BJ (cell line): Measurements from ENCODE around the gene SIRPA. TPM values are rescaled to one million over a fixed set of nuclear protein-coding genes. Genes with fewer than 3 reads are reported as not detected.

Experiments
- CTCF ChIA-PET: fragments of 350-600 bp; formaldehyde crosslinking; extraction: SDS; loops from one replicate; lab custom pipeline; 2021; ENCODE audit warnings: antibody characterized with exemption, inconsistent platforms; lab: Yijun Ruan, JAX
- POLR2A ChIA-PET: fragments of 300-600 bp; sonication (Branson Sonifier 250); formaldehyde crosslinking; extraction: SDS; loops from one replicate; lab custom pipeline; 2021; ENCODE audit warnings: antibody characterized with exemption; lab: Charles Lee
- DNase-seq: peaks from one replicate; pipeline ENCODE4 v3.0.0-alpha.2; 2011; ENCODE audit warnings: low read depth
- H3K27me3 ChIP-seq: 2 replicates; pipeline ENCODE4 v1.6.0; 2011; ENCODE audit warnings: low read length; ENCODE audit not compliant: control insufficient read depth, insufficient read depth
- H3K36me3 ChIP-seq: 2 replicates; pipeline ENCODE4 v1.5.1; 2011; ENCODE audit warnings: low read length; ENCODE audit not compliant: control insufficient read depth, insufficient read depth
- H3K4me3 ChIP-seq: 2 replicates; pipeline ENCODE4 v1.5.1; 2011; ENCODE audit warnings: low read depth, mild to moderate bottlenecking, control low read depth, low read length
- polyA plus RNA-seq: library from polyadenylated mRNA; depleted of rRNA; stranded (reverse); fragments of >200 nt; gene quantifications from 2 replicates; pipeline ENCODE4 v1.2.3, GENCODE V29; 2011
- TF ChIP-seq, protein P1 (sequence below): IDR thresholded peaks from 2 replicates; pipeline ENCODE4 v1.5.1; 2011; ENCODE audit warnings: low read depth, mild to moderate bottlenecking, control low read depth, inconsistent platforms, low read length, moderate library complexity; ENCODE audit not compliant: insufficient read depth

Gene SIRPA
- polyA plus RNA-seq, 1 experiment = 34.1 TPM

DNA sequence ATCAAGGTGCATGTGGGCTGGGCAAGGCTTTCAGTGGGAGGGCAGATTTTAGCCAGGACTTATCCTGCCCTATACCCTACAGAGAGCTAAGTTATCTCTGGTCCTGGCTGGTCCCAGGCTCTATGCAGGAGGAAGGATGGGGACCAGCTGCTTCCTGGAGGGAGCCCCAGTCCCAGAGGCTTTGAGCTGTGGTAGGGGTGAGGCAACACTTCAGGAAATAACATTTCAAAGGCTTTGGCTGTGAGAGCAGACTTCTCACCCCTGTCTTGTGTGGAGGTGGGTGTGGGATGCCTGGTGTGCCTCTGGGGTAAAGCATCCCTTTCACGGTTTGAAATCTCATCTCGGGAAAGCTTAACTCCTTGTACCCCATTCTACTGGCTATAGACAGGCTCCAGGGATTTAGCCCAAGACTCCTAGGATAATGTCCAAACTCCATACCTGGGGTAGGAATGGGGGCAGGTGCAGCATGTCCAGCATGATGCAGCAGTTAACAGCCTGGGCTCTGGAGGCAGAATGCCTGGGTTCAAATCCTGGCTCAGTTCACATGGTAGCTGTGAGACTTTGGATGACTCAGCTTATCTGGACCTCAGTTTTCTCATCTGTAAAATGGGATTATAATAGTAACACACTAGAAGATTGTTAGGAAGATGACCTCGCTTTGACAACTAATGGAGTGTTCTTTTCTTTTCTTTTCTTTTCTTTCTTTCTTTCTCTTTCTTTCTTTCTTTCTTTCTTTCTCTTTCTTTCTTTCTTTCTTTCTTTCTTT, 27.5 kb upstream of the SIRPA start:
- CTCF ChIA-PET = interaction anchor here (0.7 to 1.0 kb wide), 3 partner anchors 8 to 44 kb away, joined by 3 read pairs; no protein-coding TSS in a partner anchor
- Histone ChIP-seq H3K4me3 (no peak overlapping the region), H3K27me3 (peaks cover 6% of the 10 kb centered on the region), H3K36me3 (no peaks in the 10 kb centered on the region)
- TF ChIP-seq, protein P1, sequence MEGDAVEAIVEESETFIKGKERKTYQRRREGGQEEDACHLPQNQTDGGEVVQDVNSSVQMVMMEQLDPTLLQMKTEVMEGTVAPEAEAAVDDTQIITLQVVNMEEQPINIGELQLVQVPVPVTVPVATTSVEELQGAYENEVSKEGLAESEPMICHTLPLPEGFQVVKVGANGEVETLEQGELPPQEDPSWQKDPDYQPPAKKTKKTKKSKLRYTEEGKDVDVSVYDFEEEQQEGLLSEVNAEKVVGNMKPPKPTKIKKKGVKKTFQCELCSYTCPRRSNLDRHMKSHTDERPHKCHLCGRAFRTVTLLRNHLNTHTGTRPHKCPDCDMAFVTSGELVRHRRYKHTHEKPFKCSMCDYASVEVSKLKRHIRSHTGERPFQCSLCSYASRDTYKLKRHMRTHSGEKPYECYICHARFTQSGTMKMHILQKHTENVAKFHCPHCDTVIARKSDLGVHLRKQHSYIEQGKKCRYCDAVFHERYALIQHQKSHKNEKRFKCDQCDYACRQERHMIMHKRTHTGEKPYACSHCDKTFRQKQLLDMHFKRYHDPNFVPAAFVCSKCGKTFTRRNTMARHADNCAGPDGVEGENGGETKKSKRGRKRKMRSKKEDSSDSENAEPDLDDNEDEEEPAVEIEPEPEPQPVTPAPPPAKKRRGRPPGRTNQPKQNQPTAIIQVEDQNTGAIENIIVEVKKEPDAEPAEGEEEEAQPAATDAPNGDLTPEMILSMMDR = no peak
- DNase-seq = no peak
- POLR2A ChIA-PET = no interaction called here

DNA sequence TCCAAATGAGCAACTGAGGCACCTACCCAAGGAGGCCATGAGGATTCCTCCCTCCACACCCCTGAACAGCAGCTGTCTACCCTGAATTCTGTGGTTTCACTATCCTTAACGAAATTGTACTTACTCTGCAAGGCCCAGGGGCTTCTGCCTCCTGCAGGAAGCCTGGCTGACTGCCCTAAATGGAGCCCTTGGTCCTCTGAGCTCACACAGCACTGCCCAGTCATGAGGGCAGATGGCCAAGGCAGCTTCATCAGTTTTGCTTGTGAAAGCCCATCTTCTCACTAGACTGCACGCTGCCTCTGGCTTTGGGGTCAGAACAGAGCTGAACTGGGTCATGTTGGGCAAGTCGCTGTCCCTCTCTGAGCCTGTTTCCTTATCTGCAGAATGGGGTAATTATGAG, 26.4 kb upstream of the SIRPA start:
- DNase-seq = no peak
- ChIA-PET POLR2A (no interaction called here), CTCF (interaction anchor here (1.0 kb wide), 1 partner anchor 67 kb away, joined by 3 read pairs; no protein-coding TSS in a partner anchor)
- Histone ChIP-seq H3K36me3 (no peaks in the 10 kb centered on the region), H3K27me3 (peaks cover 6% of the 10 kb centered on the region), H3K4me3 (no peak overlapping the region)
- TF ChIP-seq, protein P1 = no peak

DNA sequence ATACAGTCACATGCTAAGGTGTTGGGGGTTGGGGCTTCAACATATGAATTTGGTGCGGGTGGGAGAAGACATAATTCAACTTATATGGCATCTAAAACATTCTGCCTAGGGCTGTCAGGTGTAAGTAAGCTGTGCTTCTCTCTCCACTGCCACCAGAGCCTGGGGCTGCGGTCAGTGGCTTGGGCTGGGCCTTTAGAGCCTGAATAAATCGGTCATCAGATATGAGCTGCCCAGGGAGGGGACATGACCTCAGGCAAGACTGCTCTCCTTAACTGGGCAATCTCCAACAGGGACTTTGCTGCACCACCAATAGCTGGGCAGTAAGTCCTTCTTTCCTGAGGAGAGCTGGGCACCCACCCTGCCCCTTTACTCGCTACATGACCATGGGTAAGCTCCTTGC, 24.9 kb upstream of the SIRPA start:
- Histone ChIP-seq H3K36me3 (no peaks in the 10 kb centered on the region), H3K4me3 (no peak overlapping the region), H3K27me3 (peaks cover 6% of the 10 kb centered on the region)
- ChIA-PET POLR2A (no interaction called here), CTCF (interaction anchor here (1.1 kb wide), 1 partner anchor 13 kb away, joined by 3 read pairs; no protein-coding TSS in a partner anchor)
- DNase-seq = no peak
- TF ChIP-seq, protein P1 = no peak

DNA sequence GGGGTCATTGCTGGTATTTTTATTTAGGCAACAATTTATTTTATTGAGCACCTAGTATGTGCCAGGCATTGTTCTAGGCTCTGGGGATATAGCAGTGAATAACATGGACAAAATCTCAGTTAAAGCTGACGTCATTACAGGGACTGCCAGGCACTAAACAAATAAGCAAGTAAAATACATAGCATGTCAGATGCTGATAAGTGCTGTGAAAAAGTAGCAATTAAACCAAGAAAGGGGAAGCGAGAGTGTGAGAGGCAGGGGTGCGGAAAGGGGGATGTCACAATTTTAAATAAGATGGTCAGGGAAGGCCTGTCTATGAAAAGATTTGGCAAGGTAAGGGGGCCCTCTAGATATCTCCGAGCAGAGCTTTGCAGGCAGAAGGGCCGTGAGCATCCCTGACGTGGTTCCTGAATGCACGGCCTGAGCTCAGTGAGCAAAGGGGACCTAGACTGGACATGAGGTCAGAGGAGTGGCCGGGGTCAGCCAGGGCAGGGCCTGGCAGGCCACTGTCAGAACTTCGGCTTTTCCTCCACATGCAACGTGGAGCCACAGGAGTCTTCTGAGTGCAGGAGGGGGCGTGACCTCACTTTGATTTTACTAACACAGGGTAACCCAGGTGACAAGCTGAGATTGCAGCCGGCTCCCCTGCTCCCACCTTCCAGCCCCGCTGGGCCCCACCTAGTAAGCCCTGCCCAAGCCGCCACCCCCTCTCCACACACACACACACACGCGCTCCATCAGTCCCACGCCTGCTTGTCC, 24.2 kb upstream of the SIRPA start:
- no peaks in the 10 kb centered on the region for H3K36me3 ChIP-seq
- POLR2A ChIA-PET = no interaction called here
- no peak for DNase-seq
- TF ChIP-seq, protein P1 = no peak
- H3K27me3 ChIP-seq = peaks cover 4% of the 10 kb centered on the region
- H3K4me3 ChIP-seq = no peak overlapping the region
- CTCF ChIA-PET = interaction anchor here (1.1 kb wide), 1 partner anchor 14 kb away, joined by 3 read pairs; no protein-coding TSS in a partner anchor
